ENCODE data around the gene ZNF581. TPM values are rescaled to one million over a fixed set of nuclear protein-coding genes. Genes with fewer than 3 reads are reported as not detected.

The ZNF581 gene
- total RNA-seq, 1 donor from 2014 or later = 29.6 TPM

- peaks cover 15% of the 10 kb centered on the region for H3K36me3 Mint-ChIP-seq (ENCODE audit: unreplicated experiment)
- H3K4me1 Mint-ChIP-seq (ENCODE audit: unreplicated experiment) = peaks cover 27% of the 10 kb centered on the region
- no peak overlapping the region for H3K4me3 Mint-ChIP-seq (ENCODE audit: unreplicated experiment)
- H3K9me3 Mint-ChIP-seq (ENCODE audit: unreplicated experiment) = no peaks in the 10 kb centered on the region
- H3K27me3 Mint-ChIP-seq (ENCODE audit: unreplicated experiment) = no peaks in the 10 kb centered on the region
- TF ChIP-seq CTCF (IDR thresholded peaks at IDR 0.05) = no peak
- DNase-seq (ENCODE audit: extremely low spot score, unreplicated experiment) = no peak
- no peak overlapping the region for H3K27ac Mint-ChIP-seq (ENCODE audit: unreplicated experiment)
Observed at GRCh38 chr19:55679343-55680257, 36.2 kb downstream of the ZNF581 start.

- no peak for DNase-seq (ENCODE audit: extremely low spot score, unreplicated experiment)
- no peak overlapping the region for H3K27ac Mint-ChIP-seq (ENCODE audit: unreplicated experiment)
- TF ChIP-seq CTCF (IDR thresholded peaks at IDR 0.05) = no peak
- H3K4me1 Mint-ChIP-seq (ENCODE audit: unreplicated experiment) = peaks cover 25% of the 10 kb centered on the region
- peaks cover 15% of the 10 kb centered on the region for H3K36me3 Mint-ChIP-seq (ENCODE audit: unreplicated experiment)
- H3K9me3 Mint-ChIP-seq (ENCODE audit: unreplicated experiment) = no peaks in the 10 kb centered on the region
- H3K27me3 Mint-ChIP-seq (ENCODE audit: unreplicated experiment) = no peaks in the 10 kb centered on the region
- no peak overlapping the region for H3K4me3 Mint-ChIP-seq (ENCODE audit: unreplicated experiment)
Observed at GRCh38 chr19:55680339-55681130, 37.1 kb downstream of the ZNF581 start.

- no peak for TF ChIP-seq CTCF (IDR thresholded peaks at IDR 0.05)
- no peak for DNase-seq (ENCODE audit: extremely low spot score, unreplicated experiment)
- no peak overlapping the region for H3K27ac Mint-ChIP-seq (ENCODE audit: unreplicated experiment)
- H3K36me3 Mint-ChIP-seq (ENCODE audit: unreplicated experiment) = peaks cover 21% of the 10 kb centered on the region
- no peaks in the 10 kb centered on the region for H3K9me3 Mint-ChIP-seq (ENCODE audit: unreplicated experiment)
- peaks cover 17% of the 10 kb centered on the region for H3K4me1 Mint-ChIP-seq (ENCODE audit: unreplicated experiment)
- no peak overlapping the region for H3K4me3 Mint-ChIP-seq (ENCODE audit: unreplicated experiment)
- H3K27me3 Mint-ChIP-seq (ENCODE audit: unreplicated experiment) = no peaks in the 10 kb centered on the region
Observed at GRCh38 chr19:55681131-55682092, 38.0 kb downstream of the ZNF581 start.

GRCh38 chr19:55683449-55684261 is 40.2 kb downstream of the ZNF581 start:
- no peak overlapping the region for H3K27ac Mint-ChIP-seq (ENCODE audit: unreplicated experiment)
- H3K4me3 Mint-ChIP-seq (ENCODE audit: unreplicated experiment) = no peak overlapping the region

More at GRCh38 chr19:55683449-55684261, 40.2 kb downstream of the ZNF581 start:
- Mint-ChIP-seq H3K4me1 (ENCODE audit: unreplicated experiment) (peaks cover 4% of the 10 kb centered on the region), H3K36me3 (ENCODE audit: unreplicated experiment) (peaks cover 19% of the 10 kb centered on the region), H3K27me3 (ENCODE audit: unreplicated experiment) (no peaks in the 10 kb centered on the region), H3K9me3 (ENCODE audit: unreplicated experiment) (no peaks in the 10 kb centered on the region)
- TF ChIP-seq CTCF (IDR thresholded peaks at IDR 0.05) = no peak
- no peak for DNase-seq (ENCODE audit: extremely low spot score, unreplicated experiment)
